Stimulated activated CD8-positive, alpha-beta memory T cell treated with anti-CD3 and anti-CD28 coated beads, Interleukin-12 subunit alpha, Interleukin-12 subunit beta, amount 100 ng/mL, for 4 hours (primary cell): ENCODE data around the gene PIP5K1B.
A peak's percentile ranks its signal among the peaks of the same experiment; 100 is the strongest.

Source experiments
- DNase-seq: peaks from one replicate; pipeline ENCODE4 v3.0.0-alpha.2; 2020; ENCODE audit warnings: low read depth

The PIP5K1B gene

GRCh38 chr9:68777070-68777763 is 72.2 kb downstream of the PIP5K1B start:
- DNase-seq: no peak

GRCh38 chr9:68778635-68779034 is 73.6 kb downstream of the PIP5K1B start:
- no peak for DNase-seq

- DNase-seq: peak; percentile 90
Measured at GRCh38 chr9:68779558-68780379, 74.7 kb downstream of the PIP5K1B start.

- DNase-seq: no peak
Measured at GRCh38 chr9:68780380-68780712, 75.3 kb downstream of the PIP5K1B start.

- DNase-seq: no peak
Measured at GRCh38 chr9:68780720-68781119, 75.7 kb downstream of the PIP5K1B start.

- no peak for DNase-seq
Measured at GRCh38 chr9:68781928-68782327, 76.9 kb downstream of the PIP5K1B start.

- DNase-seq: no peak
Measured at GRCh38 chr9:68782546-68782945, 77.5 kb downstream of the PIP5K1B start.

GRCh38 chr9:68785965-68786364 is 80.9 kb downstream of the PIP5K1B start:
- no peak for DNase-seq

GRCh38 chr9:68791169-68791568 is 86.1 kb downstream of the PIP5K1B start:
- no peak for DNase-seq

- no peak for DNase-seq
Measured at GRCh38 chr9:68793605-68794343, 88.7 kb downstream of the PIP5K1B start.

GRCh38 chr9:68794898-68795297 is 89.9 kb downstream of the PIP5K1B start:
- no peak for DNase-seq

GRCh38 chr9:68795411-68795810 is 90.4 kb downstream of the PIP5K1B start:
- DNase-seq: no peak

- no peak for DNase-seq
Measured at GRCh38 chr9:68797116-68797515, 92.1 kb downstream of the PIP5K1B start.

GRCh38 chr9:68798423-68798822 is 93.4 kb downstream of the PIP5K1B start:
- no peak for DNase-seq

- DNase-seq: no peak
Measured at GRCh38 chr9:68800836-68801235, 95.8 kb downstream of the PIP5K1B start.

GRCh38 chr9:68802525-68803015 is 97.5 kb downstream of the PIP5K1B start:
- DNase-seq: no peak

- DNase-seq: no peak
Measured at GRCh38 chr9:68804911-68805889, 100.2 kb downstream of the PIP5K1B start.

- DNase-seq: no peak
Measured at GRCh38 chr9:68805890-68806517, 101.0 kb downstream of the PIP5K1B start.

GRCh38 chr9:68808338-68808890 is 103.4 kb downstream of the PIP5K1B start:
- no peak for DNase-seq

GRCh38 chr9:68817079-68817875 is 112.2 kb downstream of the PIP5K1B start:
- DNase-seq: no peak
